ENCODE results near the gene ETFA.

ETFA gene

DNA sequence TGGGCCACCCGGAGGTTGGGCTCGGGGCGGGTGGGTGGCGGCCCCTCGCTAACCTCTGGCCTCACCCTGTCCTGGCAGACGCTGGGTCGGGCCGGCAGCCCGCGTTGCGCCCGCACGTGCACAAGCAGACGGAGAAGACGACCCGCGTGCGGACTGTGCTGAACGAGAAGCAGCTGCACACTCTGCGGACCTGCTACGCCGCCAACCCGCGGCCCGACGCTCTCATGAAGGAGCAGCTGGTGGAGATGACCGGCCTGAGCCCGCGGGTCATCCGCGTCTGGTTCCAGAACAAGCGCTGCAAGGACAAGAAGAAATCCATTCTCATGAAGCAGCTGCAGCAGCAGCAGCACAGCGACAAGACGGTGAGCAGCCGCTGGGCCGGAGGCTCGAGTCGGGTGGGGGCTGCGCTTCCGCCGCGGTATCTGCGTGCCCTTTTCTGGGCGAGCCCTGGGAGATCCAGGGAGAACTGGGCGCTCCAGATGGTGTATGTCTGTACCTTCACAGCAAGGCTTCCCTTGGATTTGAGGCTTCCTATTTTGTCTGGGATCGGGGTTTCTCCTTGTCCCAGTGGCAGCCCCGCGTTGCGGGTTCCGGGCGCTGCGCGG, 29.0 kb upstream of the ETFA start:
- no peak for DNase-seq

DNA sequence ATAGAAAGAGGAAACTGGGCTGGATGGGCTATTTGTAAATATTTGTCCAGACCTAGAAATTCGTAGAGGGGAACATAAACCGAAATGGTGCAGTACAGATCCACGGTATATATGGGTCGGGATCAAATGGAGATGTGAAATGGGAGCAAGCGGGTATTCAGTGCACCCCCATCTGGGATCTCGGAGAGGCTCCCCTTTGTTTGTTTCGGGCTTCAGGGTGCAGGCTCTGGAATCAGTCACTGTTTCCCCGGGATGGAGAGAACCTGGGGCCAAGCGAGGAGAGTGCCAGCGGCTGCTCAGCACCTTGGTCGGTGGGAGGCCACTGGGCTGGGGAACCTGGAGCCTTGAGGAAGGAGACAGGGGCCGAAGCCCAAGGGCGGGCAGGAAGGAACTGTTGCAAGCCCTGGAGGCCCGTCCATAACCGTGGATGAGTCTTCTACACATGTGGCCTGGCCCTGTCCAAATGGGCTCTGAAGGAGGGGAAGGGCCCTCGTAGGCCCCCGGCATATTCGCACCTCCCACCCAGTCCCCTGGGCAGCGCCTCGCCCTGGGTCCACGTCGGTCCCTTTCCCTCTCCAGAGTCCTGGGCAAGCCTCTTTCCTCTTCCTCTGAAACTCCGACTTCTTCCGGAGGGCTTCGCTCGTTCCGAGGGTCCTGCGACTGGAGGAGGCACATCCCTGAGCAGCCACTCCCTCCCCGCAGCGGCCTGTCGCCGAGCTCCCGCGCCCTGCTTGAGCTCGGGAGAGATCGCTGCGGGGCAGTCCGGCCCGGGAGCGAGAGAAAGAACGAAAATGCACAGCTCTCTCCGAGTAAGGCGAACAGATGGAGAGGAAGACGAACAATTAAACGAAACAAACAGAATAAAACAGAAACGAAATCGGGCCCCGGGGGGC, 28.3 kb upstream of the ETFA start:
- DNase-seq = no peak

DNA sequence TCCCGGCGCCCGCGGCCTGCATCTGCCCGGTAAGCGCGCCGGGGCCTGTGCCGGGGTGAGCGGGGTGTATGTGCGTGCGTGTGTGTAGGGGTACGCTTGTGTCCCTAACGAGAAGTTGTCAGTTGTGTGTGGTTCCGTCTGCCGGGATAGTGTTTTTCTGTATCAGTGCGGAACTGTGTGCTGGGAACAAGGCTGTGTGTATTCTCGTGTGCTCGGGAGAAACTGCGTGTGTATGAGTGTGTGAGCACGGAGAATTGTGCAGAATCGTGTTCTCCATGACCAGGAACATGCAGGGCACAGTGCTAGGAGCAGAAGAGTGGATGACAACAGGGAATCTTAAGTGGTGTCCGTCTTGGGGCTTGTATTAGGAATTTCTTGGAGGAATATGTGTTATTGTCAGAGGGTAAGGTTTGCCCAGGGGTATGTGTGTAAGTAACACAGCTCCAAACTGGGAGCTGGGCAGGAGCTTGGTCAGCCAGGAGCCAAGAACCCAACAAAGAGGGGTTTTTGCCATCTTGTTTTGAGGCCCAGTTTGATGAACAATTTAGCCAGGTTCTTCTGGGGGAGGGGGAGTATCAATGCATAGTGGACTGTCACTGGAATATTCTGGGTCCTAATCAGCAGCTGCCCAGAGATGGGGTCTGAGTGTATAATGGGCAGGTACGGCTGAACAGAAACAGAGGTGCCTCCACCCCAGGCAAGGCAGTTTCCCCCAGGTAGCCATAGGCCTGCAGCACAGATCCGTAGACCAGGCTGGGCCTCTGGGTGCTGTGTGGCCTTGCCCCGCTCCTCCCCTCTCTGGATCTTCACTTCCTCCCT, 27.4 kb upstream of the ETFA start:
- DNase-seq = no peak

DNA sequence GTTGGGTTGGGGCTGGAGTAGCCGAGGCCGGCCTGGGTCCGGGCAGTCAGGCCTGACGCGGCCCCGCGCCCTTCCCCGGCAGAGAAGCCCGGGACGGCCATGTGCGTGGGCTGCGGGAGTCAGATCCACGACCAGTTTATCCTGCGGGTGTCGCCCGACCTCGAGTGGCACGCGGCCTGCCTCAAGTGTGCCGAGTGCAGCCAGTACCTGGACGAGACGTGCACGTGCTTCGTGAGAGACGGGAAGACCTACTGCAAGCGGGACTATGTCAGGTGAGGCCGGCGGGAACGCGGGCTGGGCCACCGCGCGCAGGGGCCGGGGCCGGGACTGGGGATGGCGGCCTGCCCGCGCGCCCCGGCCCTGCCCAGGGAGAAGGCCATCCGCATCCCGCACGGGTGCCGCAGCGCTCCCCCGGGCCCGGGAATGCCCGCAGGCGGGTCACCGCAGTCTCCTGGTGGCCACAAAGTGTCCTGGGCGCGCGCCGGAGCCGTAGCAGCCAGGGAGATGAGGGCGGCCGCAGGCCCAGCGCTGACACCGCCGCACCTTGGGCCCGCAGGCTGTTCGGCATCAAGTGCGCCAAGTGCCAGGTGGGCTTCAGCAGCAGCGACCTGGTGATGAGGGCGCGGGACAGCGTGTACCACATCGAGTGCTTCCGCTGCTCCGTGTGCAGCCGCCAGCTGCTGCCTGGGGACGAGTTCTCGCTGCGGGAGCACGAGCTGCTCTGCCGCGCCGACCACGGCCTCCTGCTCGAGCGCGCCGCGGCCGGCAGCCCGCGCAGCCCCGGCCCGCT, 26.6 kb upstream of the ETFA start:
- DNase-seq = no peak

DNA sequence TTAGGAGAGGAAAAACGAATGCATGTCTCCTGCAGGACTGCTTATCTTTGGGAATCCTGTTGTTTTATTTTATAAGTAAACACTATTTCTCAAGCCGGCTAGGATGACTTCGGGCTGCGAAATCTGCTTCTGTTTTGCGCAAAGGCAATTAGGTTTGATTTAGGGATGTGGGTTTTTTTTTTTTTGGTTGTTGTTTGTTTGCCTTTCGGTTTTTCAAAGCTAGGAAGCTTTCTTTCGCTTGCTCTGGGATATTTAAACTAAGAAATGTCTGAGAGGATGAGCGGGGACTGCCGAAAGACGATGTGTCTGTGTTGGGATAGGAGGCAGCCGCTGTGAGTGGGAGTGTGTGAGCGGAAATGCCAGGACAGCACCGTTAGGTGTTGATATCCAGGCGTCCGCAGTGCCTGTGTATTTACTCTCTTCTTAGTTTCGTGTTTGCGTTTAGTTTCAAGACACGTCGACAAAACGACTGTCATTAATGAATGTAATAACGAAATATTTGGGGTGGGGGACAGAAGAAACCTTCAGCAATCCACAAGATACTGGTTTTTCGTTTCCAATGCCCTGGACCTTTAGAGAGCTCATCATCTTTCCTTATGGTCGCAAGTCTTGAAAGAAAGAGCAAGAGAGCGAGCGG, 25.9 kb upstream of the ETFA start:
- DNase-seq = no peak

DNA sequence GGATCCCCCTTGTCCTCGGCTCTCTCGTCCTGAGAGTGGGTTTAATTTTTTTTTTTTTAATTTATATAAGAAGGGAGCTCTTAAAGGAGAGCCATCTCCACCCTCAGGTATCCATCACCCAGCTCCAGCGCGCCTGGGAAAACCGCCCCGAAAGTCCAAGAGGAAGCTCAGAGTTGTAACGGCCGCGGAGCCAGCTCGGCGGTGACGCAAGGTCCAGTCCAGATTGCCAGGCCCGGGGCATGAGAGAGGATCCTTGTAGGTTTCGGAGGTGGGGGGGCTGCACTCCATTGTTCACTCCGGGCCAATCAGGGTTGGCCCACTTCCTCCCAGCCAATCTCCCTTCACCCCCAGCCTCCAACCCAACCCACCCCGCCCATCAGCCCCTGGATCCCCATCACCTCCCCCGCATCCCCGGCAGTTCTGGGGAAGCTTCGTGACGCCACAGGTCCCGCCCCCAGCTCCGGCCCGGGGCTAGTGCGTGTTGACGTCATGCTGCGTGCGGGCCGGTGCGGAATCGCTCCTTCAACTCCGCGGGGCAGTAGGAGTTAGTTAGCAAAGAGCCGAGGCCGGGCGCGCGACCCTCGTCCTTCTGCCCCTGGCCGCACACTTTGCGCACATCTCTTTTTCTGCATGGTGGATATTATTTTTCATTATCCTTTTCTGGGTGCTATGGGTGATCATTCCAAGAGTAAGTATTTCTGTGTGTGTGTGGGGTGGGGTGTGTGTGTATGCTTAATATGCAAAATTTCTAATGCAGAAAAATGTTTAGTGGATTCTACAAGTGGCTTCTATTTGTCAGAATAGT, 25.2 kb upstream of the ETFA start, which contains the start of gene ISL2:
ISL2 (plus strand) TSS at position 520 of the 805 bp plus-strand sequence; CDS start at position 631, 111 bp downstream.
- peak; percentile 83 for DNase-seq

DNA sequence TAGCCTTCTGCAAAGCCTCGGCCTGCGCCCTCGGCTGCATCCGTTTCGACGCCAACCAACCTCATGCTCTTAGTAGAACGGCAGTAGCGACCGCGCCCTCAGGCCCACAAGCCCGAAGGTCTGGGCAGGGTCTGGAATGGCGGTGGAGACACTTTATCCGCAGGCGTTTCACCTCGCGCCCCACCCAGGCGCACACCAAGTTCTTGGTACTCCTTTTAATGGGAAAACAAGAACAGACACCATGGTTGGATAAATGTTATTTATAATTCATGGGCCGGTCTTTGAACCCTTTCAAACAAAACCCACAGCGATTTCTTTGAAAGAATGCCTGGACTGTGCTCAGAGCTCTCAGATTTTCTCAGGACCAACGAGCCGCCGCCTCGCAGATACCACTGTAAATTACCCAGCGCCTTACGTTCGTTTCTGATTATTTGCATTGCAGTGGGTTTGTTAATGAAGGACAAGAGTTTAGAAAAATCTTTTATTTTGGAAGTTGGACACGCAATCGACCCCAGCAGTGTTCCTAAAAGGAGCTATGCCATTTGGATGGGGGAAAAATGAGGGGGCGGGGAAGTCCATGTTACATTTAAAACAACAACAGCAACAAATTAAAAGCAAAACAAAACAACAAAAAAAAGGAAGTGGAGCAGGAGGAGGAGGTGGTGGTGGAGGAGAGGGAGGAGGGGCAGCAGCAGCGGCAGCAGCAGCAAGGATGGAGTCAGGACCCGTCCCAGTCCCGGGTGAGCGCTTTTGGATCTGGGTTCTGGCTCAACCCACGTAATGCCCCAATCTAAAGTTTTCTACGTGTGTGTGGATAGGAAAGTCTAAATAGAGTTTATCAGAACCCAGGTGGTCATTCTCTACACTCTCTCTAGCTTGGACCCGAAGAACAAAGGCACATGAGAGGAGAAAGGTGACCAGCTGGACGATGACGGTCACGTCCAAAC, 24.3 kb upstream of the ETFA start:
- DNase-seq = no peak

DNA sequence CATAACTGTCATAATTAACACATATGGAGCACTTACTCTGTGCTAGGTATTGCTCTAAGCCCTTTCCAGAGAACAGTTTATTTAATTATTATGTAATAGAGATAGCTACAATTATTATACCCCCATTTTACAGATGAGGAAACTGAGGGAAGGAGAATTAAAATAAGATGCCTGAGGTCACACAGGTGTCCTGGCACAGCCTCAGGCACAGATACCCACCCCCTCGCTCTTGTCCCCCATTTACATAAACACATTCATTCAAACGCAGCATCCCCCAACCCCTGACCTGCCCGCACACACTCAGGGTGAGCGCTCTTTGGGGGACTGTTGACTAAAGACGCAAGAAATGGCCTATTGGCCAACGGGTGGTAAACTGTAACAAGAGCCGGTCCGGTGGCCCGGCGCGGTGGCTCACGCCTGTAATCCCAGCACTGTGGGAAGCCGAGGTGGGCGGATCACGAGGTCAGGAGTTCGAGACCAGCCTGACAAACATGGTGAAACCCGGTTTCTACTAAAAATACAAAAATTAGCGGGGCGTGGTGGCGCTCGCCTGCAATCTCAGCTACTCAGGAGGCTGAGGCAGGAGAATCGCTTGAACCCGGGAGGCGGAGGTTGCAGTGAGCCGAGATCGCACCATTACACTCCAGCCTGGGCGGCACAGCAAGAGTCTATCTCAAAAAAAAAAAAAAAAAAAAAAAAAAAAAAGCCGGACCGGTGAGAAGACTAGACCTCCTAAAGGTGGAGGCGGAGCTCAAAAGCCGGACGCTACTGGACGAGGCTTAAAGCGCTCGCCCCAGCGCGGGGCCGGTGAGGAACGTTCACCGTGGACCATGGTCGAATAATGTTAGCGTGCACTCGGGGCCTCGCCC, 23.4 kb upstream of the ETFA start:
- no peak for DNase-seq

DNA sequence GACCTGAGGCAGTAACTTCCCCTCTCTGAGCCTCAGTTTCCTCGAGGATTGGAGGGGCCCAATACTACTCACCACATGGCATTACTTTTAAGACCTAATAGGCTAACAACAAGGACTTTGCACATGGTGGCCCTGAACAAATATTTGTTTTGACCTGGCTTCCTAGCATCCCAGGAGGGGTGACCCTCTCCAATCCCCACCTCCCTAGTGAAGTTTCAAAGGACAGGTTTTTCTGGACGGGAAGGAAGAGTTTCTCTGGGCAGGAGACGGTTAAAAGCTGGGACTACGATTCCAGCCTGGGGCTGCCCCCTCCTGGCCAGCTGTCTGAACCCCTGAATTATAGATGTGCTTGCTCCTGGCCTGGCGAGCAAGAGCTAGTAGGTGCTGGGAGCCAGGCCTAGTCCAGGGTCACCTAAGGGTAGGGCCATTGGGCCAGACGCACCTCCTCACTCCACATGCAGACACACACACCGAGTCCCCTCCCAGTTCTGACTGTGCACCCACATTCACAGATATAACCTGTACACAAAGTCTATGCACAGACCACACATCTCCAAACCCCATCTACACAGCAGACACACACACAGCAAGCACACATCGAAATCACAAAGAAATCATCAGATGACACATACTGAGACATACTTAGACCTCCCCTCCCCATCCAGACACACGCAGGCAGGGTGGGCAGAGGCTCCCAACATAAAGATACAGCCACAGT, 22.6 kb upstream of the ETFA start:
- no peak for DNase-seq

DNA sequence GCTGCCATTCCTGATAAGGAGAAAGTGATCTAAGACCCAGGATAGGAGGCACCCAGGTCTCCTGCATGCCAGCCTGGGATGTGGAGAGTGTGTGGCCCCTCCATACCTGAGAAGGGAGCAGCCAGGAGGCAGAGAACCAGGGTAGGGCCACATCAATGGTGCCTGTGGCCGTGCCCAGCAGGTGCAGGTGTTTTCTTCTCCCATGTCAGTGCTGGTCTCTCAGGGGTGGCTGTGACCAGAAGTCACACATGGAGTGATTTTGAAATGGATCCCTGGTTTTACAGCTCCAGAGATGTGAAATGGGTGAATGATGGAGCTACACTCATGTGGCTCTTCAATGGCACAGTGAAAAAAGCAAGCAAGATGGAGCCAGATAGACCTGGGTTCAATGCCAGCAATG, 22.0 kb upstream of the ETFA start:
- DNase-seq = no peak

DNA sequence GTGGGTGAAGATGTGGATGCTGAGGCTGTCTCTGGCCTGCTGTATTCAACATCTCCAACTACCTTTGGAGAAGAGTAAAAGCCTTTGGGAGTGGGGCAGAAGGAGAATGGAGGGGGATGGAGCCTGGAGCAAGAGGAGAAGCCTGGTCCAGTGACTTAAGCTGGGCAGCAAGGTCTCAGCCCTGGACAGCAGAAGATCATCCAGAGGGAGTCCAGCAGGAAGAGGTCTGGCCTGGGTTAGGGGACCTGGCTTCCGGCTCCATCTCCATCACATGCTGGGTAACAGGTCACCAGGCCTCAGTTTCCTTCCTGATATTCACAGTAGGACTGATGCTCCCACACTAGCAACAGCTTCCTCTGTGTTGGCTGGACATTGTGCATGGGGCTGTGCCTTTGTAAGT, 21.5 kb upstream of the ETFA start:
- no peak for DNase-seq

DNA sequence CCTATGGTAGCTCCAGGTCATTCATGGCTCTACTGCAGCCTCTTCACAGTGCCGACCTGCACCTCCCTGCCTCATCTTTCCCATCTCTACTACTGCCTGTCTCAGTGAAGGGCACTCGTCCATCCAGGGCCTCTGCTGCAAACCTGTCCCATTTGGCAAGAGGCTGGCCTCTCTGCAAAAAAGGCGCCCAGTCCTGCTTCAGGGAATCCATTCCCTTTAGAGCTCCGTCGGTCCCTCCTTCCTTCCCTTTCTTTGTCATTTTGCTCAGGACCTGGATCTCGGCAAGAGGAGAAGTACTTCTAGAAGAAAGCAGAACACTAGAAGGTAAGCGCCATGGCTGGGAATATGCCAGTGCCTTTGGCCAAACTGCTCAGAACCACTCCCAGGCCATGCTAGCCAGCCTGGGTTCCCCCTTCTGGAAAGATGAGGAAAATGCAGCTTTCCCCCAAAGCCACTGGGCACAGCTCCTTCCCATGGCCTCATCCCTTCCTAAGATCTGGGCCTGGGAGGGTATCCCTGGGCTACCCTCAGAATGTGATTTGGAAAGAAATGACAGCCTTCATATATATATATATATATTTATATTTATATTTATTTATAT, 18.9 kb upstream of the ETFA start:
- peak; percentile 4 for DNase-seq

DNA sequence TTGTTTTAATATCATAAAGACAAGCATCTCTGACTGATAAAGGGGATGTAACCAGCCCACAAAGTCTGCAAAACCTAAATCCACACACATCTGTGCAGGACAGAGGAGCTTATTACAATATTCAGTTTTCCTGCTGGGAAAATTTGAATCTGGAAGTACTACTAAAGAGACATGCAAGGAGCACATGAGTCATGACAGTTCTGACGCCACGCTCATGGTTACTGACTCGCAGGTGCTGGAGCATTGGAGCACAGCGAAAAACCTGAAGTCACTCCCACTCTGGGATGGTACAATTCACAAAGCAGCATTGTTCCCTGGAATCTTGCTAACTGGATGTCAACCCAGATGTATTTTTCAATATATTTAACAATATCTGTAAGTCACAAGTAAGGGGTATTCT, 17.7 kb upstream of the ETFA start:
- no peak for DNase-seq

DNA sequence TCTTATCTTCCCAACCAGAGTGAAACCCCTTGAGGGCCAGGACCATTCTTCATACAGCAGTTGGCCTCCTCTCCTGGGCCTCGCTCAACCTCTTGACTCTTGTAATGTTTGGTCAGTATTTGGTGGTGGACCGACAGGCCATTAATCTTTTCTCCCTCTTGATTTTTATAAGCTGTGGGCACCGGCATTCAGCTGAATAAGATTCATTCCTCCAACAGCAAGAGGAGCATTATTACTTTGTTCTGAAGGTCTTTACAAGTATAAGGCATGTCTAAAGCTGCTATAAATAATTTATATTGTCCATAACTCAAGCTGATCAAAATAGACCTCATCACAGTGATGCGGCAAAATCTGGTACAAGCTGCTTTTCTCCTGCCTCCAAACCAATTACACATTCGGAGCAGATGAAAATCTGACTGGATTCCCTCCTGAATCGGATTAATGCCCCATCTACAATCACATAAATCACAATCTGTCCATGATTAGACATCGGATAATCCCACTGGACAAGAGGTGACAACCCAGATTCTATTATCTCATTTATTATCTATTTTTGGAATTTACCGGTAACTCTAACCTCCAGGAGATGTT, 16.9 kb upstream of the ETFA start:
- no peak for DNase-seq

DNA sequence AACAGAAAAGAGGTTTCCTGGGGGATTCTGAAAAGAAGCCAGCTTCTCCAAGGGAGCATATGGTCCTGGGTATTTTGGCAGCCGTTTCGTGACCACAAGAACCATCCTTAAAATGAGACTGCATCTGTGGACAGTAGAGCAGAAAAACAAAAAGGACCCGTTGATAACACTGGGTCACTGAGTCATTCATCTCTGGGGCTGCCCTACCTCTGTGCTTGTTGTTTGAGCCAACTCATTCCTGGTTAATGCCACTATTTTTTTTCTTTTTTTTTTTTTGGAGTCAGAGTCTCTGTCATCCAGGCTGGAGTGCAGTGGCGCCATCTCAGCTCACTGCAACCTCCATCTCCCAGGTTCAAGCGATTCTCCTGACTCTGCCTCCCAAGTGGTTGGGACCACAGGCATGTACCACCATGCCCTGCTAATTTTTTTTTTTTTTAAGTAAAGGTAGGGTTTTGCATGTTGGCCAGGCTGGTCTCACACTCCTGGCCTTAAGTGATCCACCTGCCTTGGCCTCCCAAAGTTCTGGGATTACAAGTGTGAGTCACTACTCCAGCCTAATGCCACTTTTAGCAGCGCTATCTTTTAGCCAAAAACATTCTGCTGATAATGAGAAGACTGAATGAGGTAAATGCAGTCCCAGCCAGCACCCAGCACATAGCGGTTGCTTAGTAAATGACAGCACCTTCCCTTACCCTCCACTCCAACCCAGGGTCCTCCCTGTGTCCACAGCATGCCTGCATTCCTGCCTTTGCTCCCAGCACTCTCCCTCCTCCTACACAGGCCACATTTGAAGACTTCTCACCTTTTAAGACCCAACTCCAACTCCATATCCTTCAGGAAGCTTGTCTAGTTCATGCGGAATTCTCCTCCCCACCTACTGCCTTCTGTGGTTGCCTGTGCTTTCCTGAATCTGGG, 16.2 kb upstream of the ETFA start:
- DNase-seq = peak; percentile 82

DNA sequence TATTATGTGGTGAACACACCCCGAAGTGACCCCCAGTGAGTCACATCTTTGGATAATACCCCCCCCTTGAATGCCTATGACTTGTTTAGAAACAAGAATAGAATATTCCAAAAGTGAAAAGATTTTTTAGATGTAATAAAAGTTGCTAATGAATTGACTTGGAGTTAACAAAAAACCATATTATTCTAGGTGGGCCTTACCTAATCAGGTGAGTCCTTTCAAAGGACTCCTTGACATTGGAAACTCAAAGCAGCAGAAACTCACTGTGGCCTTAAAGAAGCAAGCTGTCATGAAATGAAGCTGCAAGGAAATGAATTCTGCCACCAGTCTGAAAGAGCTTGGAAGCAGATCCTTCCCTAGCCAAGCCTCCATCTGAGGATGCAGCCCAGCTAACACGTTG, 14.4 kb upstream of the ETFA start:
- DNase-seq = no peak

All from NCI-H446 treated with DMSO at 0.1 percent for 48 hours (cell line).